Measurements from ENCODE around the gene ROCK2. TPM values are rescaled to one million over a fixed set of nuclear protein-coding genes. Genes with fewer than 3 reads are reported as not detected.

ROCK2 gene
- polyA plus RNA-seq, 1 of the 3 experiments (the other 2 are of a cell fraction), result 4.2 TPM

DNA sequence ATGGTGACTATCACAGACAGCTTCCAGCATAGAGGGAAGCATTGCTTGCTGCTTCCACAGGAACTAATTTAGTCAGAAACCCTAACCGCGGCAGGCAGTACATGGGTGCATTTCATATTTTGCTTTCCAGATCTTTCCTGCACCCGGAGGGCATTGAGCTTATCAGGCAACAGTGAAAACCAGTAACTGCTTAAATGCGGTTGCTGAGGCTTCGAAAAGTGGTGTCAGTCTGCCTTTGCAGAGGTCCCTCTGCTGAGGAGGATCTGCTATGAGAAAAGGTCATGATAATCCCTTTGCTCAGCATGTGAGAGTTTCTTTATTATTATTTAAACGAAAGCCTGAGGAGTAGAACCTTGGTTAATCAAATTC, 44.6 kb upstream of the ROCK2 start:
- Histone ChIP-seq H4K20me1 (ENCODE audit: insufficient read depth) (no peaks in the 10 kb centered on the region), H3K9me2 (no peaks in the 10 kb centered on the region), H3K9ac (no peak overlapping the region), H3K4me1 (ENCODE audit: control insufficient read depth in 1 of 2, insufficient read depth in 2 of 2, low read depth in 1 of 2, low read length in 1 of 2) (peaks cover 21 to 27% of the 10 kb centered on the region in 2 experiments; a peak in 3 of 4 replicates), H3K4me2 (no peak overlapping the region), H3K36me3 (replicated peaks in 1 of 2; ENCODE audit: control insufficient read depth in 1 of 2, insufficient read depth in 2 of 2, low read length in 1 of 2) (no peaks in the 10 kb centered on the region), H3K27ac (ENCODE audit: low read depth in 2 of 2, low read length in 1 of 2) (no peak overlapping the region), H2AFZ (ENCODE audit: low read depth) (no peak overlapping the region), H3K4me3 (ENCODE audit: low read depth in 2 of 2, low read length in 1 of 2) (no peak overlapping the region), H3K9me3 (no peaks in the 10 kb centered on the region), H3K27me3 (ENCODE audit: insufficient read depth) (no peaks in the 10 kb centered on the region), H3K79me2 (ENCODE audit: insufficient read depth) (no peaks in the 10 kb centered on the region), H3F3A (replicated peaks; ENCODE audit: insufficient read depth) (peaks cover 3% of the 10 kb centered on the region)
- no peak for DNase-seq
- WGBS (ENCODE audit: low lambda C conversion rate), result 75% methylated on average over 6 of the region's 6 CpGs
- CTCF ChIA-PET, result interaction anchor here (1.5 to 4.2 kb wide), 6 partner anchors 20 to 257 kb away, joined by 3 to 25 read pairs (median 9); a partner anchor contains a TSS
- TF ChIP-seq RFX5 (IDR thresholded peaks at IDR 0.05; ENCODE audit: low read length) (peak; percentile 79), JUND (IDR thresholded peaks at IDR 0.05) (no peak), GATA2 (CRISPR knock-in tag; IDR thresholded peaks at IDR 0.05) (peak; percentile 31; the same call in 1 of the 2 replicates)
- POLR2A ChIA-PET, result no interaction called here

DNA sequence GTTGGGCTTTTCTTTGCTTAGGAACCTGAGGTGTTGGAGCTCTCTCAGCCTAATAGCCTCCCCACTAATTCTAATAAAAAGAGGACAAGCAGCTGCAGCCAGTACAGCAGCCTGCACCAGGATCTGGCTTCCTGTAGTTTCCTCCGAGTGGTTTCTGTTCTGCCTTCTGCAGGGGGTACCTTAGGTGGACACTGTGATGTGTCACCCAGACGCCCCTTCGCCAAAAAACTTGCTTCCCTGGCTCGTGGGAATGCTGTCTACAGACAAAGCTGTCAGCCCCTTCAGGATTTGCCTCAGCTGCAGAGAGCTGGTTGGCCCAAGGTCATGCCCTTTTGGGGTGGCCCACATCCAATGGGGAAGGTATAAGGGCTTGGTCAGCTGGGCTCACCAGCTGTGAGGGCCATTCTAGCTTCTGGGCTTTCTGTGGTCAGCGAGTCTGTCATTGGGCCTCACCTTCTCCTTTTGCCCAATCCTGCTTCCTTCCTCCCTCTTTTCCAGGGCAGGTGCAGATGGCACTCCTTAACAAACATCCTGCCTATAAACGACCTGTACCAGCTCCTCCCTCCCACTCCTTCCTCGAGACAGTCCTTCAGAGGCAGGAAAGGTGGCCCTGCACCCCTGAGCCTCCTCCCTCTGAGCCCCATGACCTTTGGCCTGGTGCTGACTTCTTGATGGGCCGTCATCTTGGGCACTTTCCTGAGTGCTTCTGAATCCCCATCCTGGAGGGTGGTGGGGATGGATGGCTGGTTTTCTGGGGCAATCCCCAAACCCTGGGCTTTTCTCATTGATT, 44.0 kb upstream of the ROCK2 start:
- Histone ChIP-seq H3K9ac (no peak overlapping the region), H3K9me3 (no peaks in the 10 kb centered on the region), H3K4me2 (no peak overlapping the region), H3K4me3 (ENCODE audit: low read depth in 2 of 2, low read length in 1 of 2) (no peak overlapping the region), H3K27ac (ENCODE audit: low read depth in 2 of 2, low read length in 1 of 2) (no peak overlapping the region), H3K4me1 (ENCODE audit: control insufficient read depth in 1 of 2, insufficient read depth in 2 of 2, low read depth in 1 of 2, low read length in 1 of 2) (peaks cover 21 to 27% of the 10 kb centered on the region in 2 experiments; a peak in 3 of 4 replicates), H4K20me1 (ENCODE audit: insufficient read depth) (no peaks in the 10 kb centered on the region), H3K36me3 (replicated peaks in 1 of 2; ENCODE audit: control insufficient read depth in 1 of 2, insufficient read depth in 2 of 2, low read length in 1 of 2) (no peaks in the 10 kb centered on the region), H3F3A (replicated peaks; ENCODE audit: insufficient read depth) (peaks cover 3% of the 10 kb centered on the region), H3K79me2 (ENCODE audit: insufficient read depth) (no peaks in the 10 kb centered on the region), H3K27me3 (ENCODE audit: insufficient read depth) (no peaks in the 10 kb centered on the region), H2AFZ (ENCODE audit: low read depth) (no peak overlapping the region), H3K9me2 (no peaks in the 10 kb centered on the region)
- no peak for DNase-seq
- ChIA-PET CTCF (interaction anchor here (0.7 to 4.2 kb wide), 10 partner anchors 9 to 264 kb away, joined by 3 to 25 read pairs (median 4); a partner anchor contains a TSS), POLR2A (interaction anchor here (2.1 kb wide), 1 partner anchor 44 kb away, joined by 6 read pairs; the partner anchor contains the start of gene ROCK2)
- 88% methylated on average over 7 of the region's 8 CpGs for WGBS (ENCODE audit: low lambda C conversion rate)
- TF ChIP-seq, protein P1, sequence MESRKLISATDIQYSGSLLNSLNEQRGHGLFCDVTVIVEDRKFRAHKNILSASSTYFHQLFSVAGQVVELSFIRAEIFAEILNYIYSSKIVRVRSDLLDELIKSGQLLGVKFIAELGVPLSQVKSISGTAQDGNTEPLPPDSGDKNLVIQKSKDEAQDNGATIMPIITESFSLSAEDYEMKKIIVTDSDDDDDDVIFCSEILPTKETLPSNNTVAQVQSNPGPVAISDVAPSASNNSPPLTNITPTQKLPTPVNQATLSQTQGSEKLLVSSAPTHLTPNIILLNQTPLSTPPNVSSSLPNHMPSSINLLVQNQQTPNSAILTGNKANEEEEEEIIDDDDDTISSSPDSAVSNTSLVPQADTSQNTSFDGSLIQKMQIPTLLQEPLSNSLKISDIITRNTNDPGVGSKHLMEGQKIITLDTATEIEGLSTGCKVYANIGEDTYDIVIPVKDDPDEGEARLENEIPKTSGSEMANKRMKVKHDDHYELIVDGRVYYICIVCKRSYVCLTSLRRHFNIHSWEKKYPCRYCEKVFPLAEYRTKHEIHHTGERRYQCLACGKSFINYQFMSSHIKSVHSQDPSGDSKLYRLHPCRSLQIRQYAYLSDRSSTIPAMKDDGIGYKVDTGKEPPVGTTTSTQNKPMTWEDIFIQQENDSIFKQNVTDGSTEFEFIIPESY (IDR thresholded peaks at IDR 0.05; ENCODE audit: borderline replicate concordance, low read depth), result no peak
- TF ChIP-seq GATA2 (CRISPR knock-in tag; IDR thresholded peaks at IDR 0.05) (no peak), TEAD4 (IDR thresholded peaks at IDR 0.05; ENCODE audit: borderline replicate concordance, insufficient read depth) (no peak), CHD2 (IDR thresholded peaks at IDR 0.05; ENCODE audit: low read length, partially characterized antibody) (no peak), FOXJ3 (CRISPR knock-in tag; IDR thresholded peaks at IDR 0.05) (no peak)

DNA sequence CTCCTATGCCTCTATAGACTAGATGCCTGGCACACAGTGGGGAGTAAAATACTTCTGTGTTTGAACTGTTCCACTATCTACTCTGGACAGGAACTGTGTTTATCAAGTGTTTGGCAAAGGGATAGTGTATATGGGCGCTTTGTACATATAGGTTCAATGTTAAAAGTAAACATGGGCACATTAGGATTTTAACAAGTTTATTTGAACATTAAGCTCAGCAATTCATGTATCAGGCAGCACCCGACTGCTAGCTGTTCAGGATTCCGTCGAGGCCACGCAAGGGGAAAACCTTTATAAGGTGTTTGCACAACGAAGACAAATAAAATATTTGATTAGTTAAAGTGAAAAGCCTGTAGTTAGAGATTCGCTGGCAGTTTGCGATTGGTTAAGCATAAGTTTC, 43.4 kb upstream of the ROCK2 start:
- H3K4me2 ChIP-seq, result no peak overlapping the region
- H3K27ac ChIP-seq (ENCODE audit: low read depth in 2 of 2, low read length in 1 of 2), result no peak overlapping the region
- peaks cover 3% of the 10 kb centered on the region for H3F3A ChIP-seq (replicated peaks; ENCODE audit: insufficient read depth)
- no peak overlapping the region for H3K9ac ChIP-seq
- ChIA-PET POLR2A (interaction anchor here (2.1 kb wide), 1 partner anchor 44 kb away, joined by 6 read pairs; the partner anchor contains the start of gene ROCK2), CTCF (interaction anchor here (0.7 to 4.2 kb wide), 11 partner anchors 8 to 264 kb away, joined by 3 to 25 read pairs (median 4); a partner anchor contains a TSS)
- no peaks in the 10 kb centered on the region for H3K9me3 ChIP-seq
- no peaks in the 10 kb centered on the region for H3K79me2 ChIP-seq (ENCODE audit: insufficient read depth)
- no peaks in the 10 kb centered on the region for H3K27me3 ChIP-seq (ENCODE audit: insufficient read depth)
- no peak overlapping the region for H2AFZ ChIP-seq (ENCODE audit: low read depth)
- H3K4me3 ChIP-seq (ENCODE audit: low read depth in 2 of 2, low read length in 1 of 2), result no peak overlapping the region
- no peaks in the 10 kb centered on the region for H3K9me2 ChIP-seq
- H4K20me1 ChIP-seq (ENCODE audit: insufficient read depth), result no peaks in the 10 kb centered on the region
- H3K36me3 ChIP-seq (replicated peaks in 1 of 2; ENCODE audit: control insufficient read depth in 1 of 2, insufficient read depth in 2 of 2, low read length in 1 of 2), result no peaks in the 10 kb centered on the region
- WGBS (ENCODE audit: low lambda C conversion rate), result 87% methylated on average over 8 of the region's 8 CpGs
- no peak for DNase-seq
- peaks cover 21 to 27% of the 10 kb centered on the region in 2 experiments; a peak in 3 of 4 replicates for H3K4me1 ChIP-seq (ENCODE audit: control insufficient read depth in 1 of 2, insufficient read depth in 2 of 2, low read depth in 1 of 2, low read length in 1 of 2)
- TF ChIP-seq, protein P2, sequence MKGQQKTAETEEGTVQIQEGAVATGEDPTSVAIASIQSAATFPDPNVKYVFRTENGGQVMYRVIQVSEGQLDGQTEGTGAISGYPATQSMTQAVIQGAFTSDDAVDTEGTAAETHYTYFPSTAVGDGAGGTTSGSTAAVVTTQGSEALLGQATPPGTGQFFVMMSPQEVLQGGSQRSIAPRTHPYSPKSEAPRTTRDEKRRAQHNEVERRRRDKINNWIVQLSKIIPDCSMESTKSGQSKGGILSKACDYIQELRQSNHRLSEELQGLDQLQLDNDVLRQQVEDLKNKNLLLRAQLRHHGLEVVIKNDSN (IDR thresholded peaks at IDR 0.05; ENCODE audit: borderline replicate concordance, low read depth), result no peak
- TF ChIP-seq FOSL2 (IDR thresholded peaks at IDR 0.05; ENCODE audit: borderline replicate concordance, low read depth), result no peak
- no peak for TF ChIP-seq TEAD4 (IDR thresholded peaks at IDR 0.05; ENCODE audit: borderline replicate concordance, insufficient read depth)
- TF ChIP-seq, protein P3, sequence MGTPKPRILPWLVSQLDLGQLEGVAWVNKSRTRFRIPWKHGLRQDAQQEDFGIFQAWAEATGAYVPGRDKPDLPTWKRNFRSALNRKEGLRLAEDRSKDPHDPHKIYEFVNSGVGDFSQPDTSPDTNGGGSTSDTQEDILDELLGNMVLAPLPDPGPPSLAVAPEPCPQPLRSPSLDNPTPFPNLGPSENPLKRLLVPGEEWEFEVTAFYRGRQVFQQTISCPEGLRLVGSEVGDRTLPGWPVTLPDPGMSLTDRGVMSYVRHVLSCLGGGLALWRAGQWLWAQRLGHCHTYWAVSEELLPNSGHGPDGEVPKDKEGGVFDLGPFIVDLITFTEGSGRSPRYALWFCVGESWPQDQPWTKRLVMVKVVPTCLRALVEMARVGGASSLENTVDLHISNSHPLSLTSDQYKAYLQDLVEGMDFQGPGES (IDR thresholded peaks at IDR 0.05; ENCODE audit: low read depth, low read length), result no peak
- no peak for TF ChIP-seq POLR2AphosphoS5 (IDR thresholded peaks at IDR 0.05; ENCODE audit: low read depth, low read length)
- no peak for TF ChIP-seq RAD21 (IDR thresholded peaks at IDR 0.05; ENCODE audit: low read length)
- TF ChIP-seq EZH2phosphoT487 (IDR thresholded peaks at IDR 0.05; ENCODE audit: borderline replicate concordance, low read depth), result no peak
- TF ChIP-seq, protein P1 (IDR thresholded peaks at IDR 0.05; ENCODE audit: borderline replicate concordance, low read depth), result no peak

All from SK-N-SH (cell line).